ENCODE data around the gene GGA3.
"Not testable (repeated sequence)": the region's sequence is repeated elsewhere in the genome, so short reads cannot be mapped to it uniquely, and the experiment has no call there.

GGA3 gene

DNA sequence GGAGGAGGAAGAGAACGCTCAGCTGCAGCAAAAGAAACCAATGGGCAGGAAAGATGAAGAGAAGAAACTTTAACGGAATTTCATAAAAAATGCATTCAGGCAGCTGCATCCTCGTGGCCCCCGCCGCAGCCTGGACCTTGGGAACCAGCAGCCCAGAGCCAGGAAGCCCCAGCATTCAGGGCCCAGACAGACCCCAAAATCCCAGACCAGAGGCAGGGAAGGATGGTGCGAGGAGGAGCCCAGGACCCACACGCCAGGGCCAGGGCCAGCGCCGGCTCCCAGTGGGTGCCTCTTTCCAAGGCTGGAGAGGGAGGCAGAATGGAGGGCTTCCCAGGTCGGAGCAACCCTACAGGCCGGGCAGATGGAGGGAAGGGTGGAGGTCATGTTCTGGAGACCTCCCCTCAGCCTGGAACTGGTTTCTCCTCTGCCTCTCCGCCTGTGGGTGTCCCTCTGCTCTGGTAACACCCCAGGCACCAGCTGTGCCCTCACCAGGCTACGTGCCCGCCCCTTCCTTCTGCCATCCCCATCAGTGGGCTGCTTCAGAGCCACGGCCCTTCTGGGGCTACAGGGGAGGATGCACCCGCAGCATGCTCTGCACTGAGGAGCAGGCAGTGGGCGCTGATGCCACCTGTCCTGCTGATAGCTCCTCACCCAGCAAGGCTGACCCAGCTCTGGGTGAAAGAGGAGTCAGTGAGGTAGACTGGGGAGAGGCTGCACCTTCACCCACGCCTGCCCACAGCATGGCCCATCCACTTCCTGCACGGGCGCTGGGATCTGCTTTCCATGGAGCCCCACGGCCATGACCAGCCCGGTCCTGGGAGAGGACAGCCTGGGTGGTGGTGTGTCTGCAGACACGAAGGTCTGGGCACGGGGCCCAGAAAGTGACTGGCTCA lies 10.8 kb upstream of the GGA3 start:
- DNase-seq (ENCODE audit: low spot score): no peak

DNA sequence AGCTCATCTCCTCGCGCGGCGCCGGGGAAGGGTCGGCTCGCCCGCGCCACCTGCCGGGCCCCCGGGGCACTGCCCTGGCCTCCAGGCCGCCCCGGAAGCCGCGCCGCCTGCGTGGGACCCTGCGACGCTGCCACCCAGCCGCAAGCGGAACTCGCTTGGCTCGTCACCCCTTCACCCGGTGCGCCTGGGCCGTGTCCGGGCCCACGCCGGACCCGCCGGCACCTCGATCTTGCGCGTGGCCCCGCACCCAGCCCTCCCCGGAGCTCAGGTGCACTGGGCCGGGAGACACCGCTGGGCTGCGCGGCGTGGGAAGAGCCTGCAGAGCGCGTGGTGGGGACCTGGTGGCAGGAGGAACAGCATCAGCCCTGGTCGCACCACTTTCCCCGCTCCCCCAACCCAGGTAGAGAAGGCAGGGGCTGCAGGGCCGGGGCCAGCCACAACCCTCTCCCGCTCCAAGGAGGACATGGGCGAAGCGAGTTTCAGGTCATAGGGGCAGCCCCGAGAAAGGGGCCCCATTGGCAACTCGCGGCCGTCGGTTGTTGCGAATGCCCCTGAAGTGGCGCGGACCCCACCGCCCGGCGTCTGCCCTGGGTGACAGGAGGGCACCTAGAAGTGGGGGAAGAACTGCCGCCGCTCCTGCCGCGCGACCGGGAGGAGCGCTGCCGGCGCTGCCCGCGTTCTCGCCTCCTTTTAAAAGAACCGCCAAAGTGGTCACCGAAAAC lies 10.0 kb upstream of the GGA3 start:
- DNase-seq (ENCODE audit: low spot score): peak; percentile 92

- no peak for DNase-seq (ENCODE audit: low spot score)
These were observed 9.5 kb upstream of the GGA3 start, which contains the start of gene MIF4GD for GRCh38 chr17:75270966-75271232. MIF4GD (minus strand) TSS chr17:75271231; CDS start chr17:75270195, 1,036 bp downstream.

GRCh38 chr17:75270218-75270965 lies 9.0 kb upstream of the GGA3 start:
- DNase-seq (ENCODE audit: low spot score): peak; percentile 86

DNA sequence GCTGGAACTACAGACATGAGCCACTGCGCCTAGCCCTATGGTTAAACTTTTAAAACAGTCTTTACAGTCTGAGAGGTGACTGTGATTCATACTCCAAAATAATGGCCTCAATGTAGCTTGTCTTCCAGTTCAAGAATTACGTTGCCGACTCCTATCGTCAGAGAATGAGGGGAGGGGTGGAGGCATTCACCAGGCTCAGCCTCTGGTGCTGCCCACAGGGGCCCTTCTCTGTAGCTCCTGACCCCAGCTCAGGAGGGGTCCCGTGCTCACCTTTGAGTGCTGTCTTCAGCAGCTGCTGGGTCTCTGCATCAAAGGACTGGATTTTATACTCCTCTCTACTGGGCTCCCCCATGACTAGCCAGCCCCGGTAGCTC lies 8.4 kb upstream of the GGA3 start:
- no peak for DNase-seq (ENCODE audit: low spot score)

GRCh38 chr17:75267411-75268232 lies 6.2 kb upstream of the GGA3 start:
- DNase-seq (ENCODE audit: low spot score): no peak

GRCh38 chr17:75267153-75267410 lies 5.7 kb upstream of the GGA3 start:
- DNase-seq (ENCODE audit: low spot score): no peak

DNA sequence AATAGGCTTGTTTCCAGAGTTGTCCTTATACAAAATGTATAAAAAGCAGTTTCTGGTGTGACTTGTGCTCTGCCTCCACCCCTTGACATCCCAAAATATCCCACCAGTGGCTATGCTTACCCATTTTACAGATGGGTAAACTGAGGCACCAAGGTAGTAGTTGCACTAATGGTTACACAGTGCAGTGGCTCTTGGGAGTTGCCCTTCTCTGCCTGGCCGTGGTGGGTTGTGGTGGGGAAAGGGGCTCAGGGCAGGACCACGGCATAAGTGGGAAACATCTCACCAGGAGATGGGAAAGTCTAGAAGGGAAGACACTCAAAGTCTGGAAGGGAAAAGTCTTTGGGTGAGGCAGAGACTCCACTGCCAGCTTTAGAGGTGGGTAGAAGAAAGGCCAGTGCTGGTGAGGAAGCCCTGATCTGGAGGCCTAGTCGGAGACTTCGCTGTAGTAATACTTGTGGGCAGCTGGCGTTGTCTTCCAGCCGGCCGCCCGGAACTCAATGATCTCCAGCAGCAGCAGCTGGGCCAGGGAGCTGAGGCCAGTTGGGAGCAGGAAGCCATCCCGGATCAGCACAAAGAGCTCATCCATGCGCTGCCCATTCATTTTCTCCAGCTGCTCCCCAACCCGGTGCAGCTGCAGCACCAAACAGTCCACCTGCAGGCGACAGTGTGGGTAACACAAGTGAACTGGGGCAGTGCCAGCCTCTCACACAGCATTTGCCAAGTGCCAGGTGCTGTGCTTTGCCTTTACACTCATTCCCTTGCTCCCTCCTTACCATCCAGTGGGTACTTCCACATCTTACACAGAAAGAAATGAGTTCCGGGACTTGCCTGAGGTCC lies 5.1 kb upstream of the GGA3 start:
- no peak for DNase-seq (ENCODE audit: low spot score)

DNA sequence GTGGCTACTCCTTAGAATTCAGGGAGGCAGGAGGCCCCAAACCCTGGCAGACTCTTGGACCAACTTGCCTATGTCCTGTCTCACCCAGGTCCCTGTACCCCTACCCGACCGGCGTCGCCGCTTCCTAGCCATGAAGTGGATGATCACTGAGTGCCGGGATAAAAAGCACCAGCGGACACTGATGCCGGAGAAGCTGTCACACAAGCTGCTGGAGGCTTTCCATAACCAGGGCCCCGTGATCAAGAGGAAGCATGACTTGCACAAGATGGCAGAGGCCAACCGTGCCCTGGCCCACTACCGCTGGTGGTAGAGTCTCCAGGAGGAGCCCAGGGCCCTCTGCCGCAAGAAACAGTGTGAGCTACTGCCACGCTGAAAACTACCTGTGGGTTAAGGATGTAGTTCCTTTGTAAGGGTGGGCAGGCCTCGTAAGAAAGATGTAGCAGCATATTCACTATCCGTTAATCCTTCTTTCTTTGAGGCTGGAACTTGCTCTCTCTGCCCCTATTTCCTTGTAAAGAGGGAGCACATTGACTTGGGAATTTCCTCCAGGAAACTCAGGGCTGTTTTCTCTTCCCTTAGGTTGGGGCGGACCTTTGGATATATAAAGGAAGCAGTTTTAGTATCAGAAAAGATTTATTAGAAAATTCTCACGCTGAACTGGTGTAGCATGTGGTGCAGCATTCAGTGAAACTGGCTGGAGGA lies 4.4 kb upstream of the GGA3 start:
- no peak for DNase-seq (ENCODE audit: low spot score)

GRCh38 chr17:75263055-75263454 lies 1.6 kb upstream of the GGA3 start:
- DNase-seq (ENCODE audit: low spot score): no peak

GRCh38 chr17:75262112-75262606 lies 753 bp upstream of the GGA3 start:
- no peak for DNase-seq (ENCODE audit: low spot score)

GRCh38 chr17:75260641-75261335 lies 618 bp downstream of the GGA3 start:
- DNase-seq (ENCODE audit: low spot score): no peak

- DNase-seq (ENCODE audit: low spot score): not testable (repeated sequence)
These were observed 4.2 kb downstream of the GGA3 start for GRCh38 chr17:75257228-75257627.

GRCh38 chr17:75255954-75256698 lies 5.3 kb downstream of the GGA3 start:
- not testable (repeated sequence) for DNase-seq (ENCODE audit: low spot score)

- DNase-seq (ENCODE audit: low spot score): no peak
These were observed 9.2 kb downstream of the GGA3 start for GRCh38 chr17:75252039-75252816.

DNA sequence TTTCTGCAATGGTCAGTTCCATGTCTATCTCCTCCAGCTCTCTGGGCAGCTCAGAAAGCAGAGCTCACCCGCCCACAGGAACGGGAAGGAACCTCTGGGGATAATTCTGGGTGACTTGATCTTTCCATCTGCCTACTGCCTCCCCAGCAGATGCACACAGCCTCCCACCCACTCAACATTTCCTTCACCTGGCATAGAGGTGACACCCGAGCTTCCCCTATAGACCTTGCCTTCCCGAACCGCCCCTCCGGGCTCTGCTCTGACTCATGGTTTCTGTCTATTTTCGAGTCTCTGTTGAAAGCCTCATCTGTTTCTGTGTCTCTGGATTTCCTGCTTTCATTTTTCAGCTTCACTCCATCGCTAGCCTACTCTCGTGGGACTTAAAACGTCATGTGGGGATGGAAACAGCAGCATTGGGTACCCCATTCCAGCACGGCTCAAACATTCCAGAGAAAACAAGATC lies 11.4 kb downstream of the GGA3 start:
- DNase-seq (ENCODE audit: low spot score): peak; percentile 95

DNA sequence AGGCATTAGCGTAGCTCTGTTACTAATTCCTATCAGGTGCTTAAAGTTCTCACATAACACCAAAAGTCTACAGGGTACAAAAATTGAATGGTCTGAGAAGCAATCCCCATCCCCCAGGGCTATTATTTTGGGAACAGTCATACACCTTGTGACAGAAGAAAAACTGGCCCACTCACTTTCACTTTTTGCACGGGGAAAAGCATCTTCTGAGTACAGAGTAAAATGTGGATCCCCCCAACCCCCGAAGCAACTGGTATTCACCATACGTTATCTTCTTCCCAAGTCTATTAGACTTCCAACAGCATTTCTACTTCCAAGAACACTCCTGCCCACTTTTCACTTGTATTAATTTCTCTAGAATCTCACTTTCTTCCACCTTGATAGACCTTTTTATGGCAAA lies 11.8 kb downstream of the GGA3 start:
- no peak for DNase-seq (ENCODE audit: low spot score)

- no peak for DNase-seq (ENCODE audit: low spot score)
These were observed 15.0 kb downstream of the GGA3 start for GRCh38 chr17:75246404-75246803.

Measured in hepatic stellate cell (primary cell).